Large intestine (tissue), 3 donors: ENCODE results near the gene CRACR2B. TPM values are rescaled to one million over a fixed set of nuclear protein-coding genes. Genes with fewer than 3 reads are reported as not detected.

ENCODE experiments used
- DNase-seq, 2 donors: peaks; one replicate each; pipeline versions ENCODE4 v3.0.0 to v3.0.0-alpha.2; 2013
- H3K27ac ChIP-seq: one replicate; pipeline ENCODE4 v1.5.1; 2013; ENCODE audit warnings: low read length
- H3K27me3 ChIP-seq: 2 replicates; pipeline ENCODE4 v1.6.1; 2013; ENCODE audit warnings: low read length; ENCODE audit not compliant: control insufficient read depth, insufficient read depth
- H3K36me3 ChIP-seq: 2 replicates; pipeline ENCODE4 v1.6.1; 2013; ENCODE audit warnings: low read length; ENCODE audit not compliant: control insufficient read depth, insufficient read depth
- H3K4me1 ChIP-seq: one replicate; pipeline ENCODE4 v1.6.1; 2013; ENCODE audit warnings: low read length; ENCODE audit not compliant: control insufficient read depth, insufficient read depth
- H3K4me3 ChIP-seq: one replicate; pipeline ENCODE4 v1.5.1; 2013; ENCODE audit warnings: low read length
- H3K9me3 ChIP-seq: one replicate; pipeline ENCODE4 v1.6.1; 2013; ENCODE audit warnings: mild to moderate bottlenecking, low read depth, low read length, moderate library complexity; ENCODE audit not compliant: control insufficient read depth
- WGBS: methylation state at CpG from one replicate; pipeline ENCODE4 v1.1.5; 2013; ENCODE audit warnings: low lambda C conversion rate; ENCODE audit not compliant: insufficient coverage; 5-methylcytosine and 5-hydroxymethylcytosine counted together
- polyA plus RNA-seq: library from polyadenylated mRNA; unstranded; fragments of 120-200 nt; gene quantifications from one replicate; pipeline ENCODE4 v1.2.1, GENCODE V29; 2013

Gene CRACR2B
- polyA plus RNA-seq, 1 donor = 34.4 TPM

GRCh38 chr11:864898-865297, 37.2 kb downstream of the CRACR2B start:
- peaks cover 34% of the 10 kb centered on the region for H3K4me1 ChIP-seq
- H3K27me3 ChIP-seq = no peaks in the 10 kb centered on the region
- no CpG with 5 or more reads among the region's 11 CpGs for WGBS
- H3K4me3 ChIP-seq = no peak overlapping the region
- H3K9me3 ChIP-seq = peaks cover 4% of the 10 kb centered on the region
- H3K27ac ChIP-seq = no peak overlapping the region
- H3K36me3 ChIP-seq = peaks cover 14% of the 10 kb centered on the region
- DNase-seq = no peak

- Histone ChIP-seq H3K4me1 (peaks cover 29% of the 10 kb centered on the region), H3K4me3 (no peak overlapping the region), H3K36me3 (peaks cover 14% of the 10 kb centered on the region), H3K27ac (no peak overlapping the region), H3K27me3 (no peaks in the 10 kb centered on the region), H3K9me3 (peaks cover 4% of the 10 kb centered on the region)
- no peak for DNase-seq
- WGBS = no CpG with 5 or more reads among the region's 41 CpGs
Measured at GRCh38 chr11:865462-866430, 38.0 kb downstream of the CRACR2B start.

- Histone ChIP-seq H3K9me3 (peaks cover 4% of the 10 kb centered on the region), H3K4me1 (peaks cover 25% of the 10 kb centered on the region), H3K4me3 (no peak overlapping the region), H3K36me3 (peaks cover 16% of the 10 kb centered on the region), H3K27ac (no peak overlapping the region), H3K27me3 (no peaks in the 10 kb centered on the region)
- WGBS = no CpG with 5 or more reads among the region's 14 CpGs
- no peak for DNase-seq
Measured at GRCh38 chr11:866481-866880, 38.8 kb downstream of the CRACR2B start.

- no CpG with 5 or more reads among the region's 8 CpGs for WGBS
- Histone ChIP-seq H3K27ac (no peak overlapping the region), H3K9me3 (peaks cover 4% of the 10 kb centered on the region), H3K36me3 (peaks cover 16% of the 10 kb centered on the region), H3K4me3 (no peak overlapping the region), H3K27me3 (no peaks in the 10 kb centered on the region), H3K4me1 (peaks cover 13% of the 10 kb centered on the region)
- DNase-seq = no peak
Measured at GRCh38 chr11:867856-868358, 40.2 kb downstream of the CRACR2B start.

- no peak overlapping the region for H3K4me3 ChIP-seq
- H3K36me3 ChIP-seq = peaks cover 16% of the 10 kb centered on the region
- H3K27ac ChIP-seq = no peak overlapping the region
- no CpG with 5 or more reads among the region's 17 CpGs for WGBS
- no peaks in the 10 kb centered on the region for H3K27me3 ChIP-seq
- no peak for DNase-seq
- peaks cover 8% of the 10 kb centered on the region for H3K4me1 ChIP-seq
- H3K9me3 ChIP-seq = peaks cover 4% of the 10 kb centered on the region
Measured at GRCh38 chr11:868394-868793, 40.7 kb downstream of the CRACR2B start.

- WGBS = no CpG with 5 or more reads among the region's 12 CpGs
- no peak for DNase-seq
- Histone ChIP-seq H3K4me3 (no peak overlapping the region), H3K36me3 (peaks cover 16% of the 10 kb centered on the region), H3K4me1 (peaks cover 4% of the 10 kb centered on the region), H3K27me3 (no peaks in the 10 kb centered on the region), H3K9me3 (peaks cover 4% of the 10 kb centered on the region), H3K27ac (no peak overlapping the region)
Measured at GRCh38 chr11:868802-869201, 41.1 kb downstream of the CRACR2B start.

- WGBS = no CpG with 5 or more reads among the region's 25 CpGs
- H3K4me1 ChIP-seq = no peaks in the 10 kb centered on the region
- H3K36me3 ChIP-seq = peaks cover 16% of the 10 kb centered on the region
- peaks cover 4% of the 10 kb centered on the region for H3K9me3 ChIP-seq
- no peak for DNase-seq
- H3K4me3 ChIP-seq = no peak overlapping the region
- H3K27me3 ChIP-seq = no peaks in the 10 kb centered on the region
- no peak overlapping the region for H3K27ac ChIP-seq
Measured at GRCh38 chr11:869399-870126, 41.8 kb downstream of the CRACR2B start.

- no CpG with 5 or more reads among the region's 8 CpGs for WGBS
- H3K36me3 ChIP-seq = peaks cover 19% of the 10 kb centered on the region
- no peak for DNase-seq
Measured at GRCh38 chr11:870127-870413, 42.4 kb downstream of the CRACR2B start.

GRCh38 chr11:870418-870817, 42.7 kb downstream of the CRACR2B start:
- H3K4me3 ChIP-seq = no peak overlapping the region
- WGBS = no CpG with 5 or more reads among the region's 8 CpGs
- H3K4me1 ChIP-seq = no peaks in the 10 kb centered on the region
- H3K9me3 ChIP-seq = peaks cover 3% of the 10 kb centered on the region
- no peak for DNase-seq
- H3K36me3 ChIP-seq = peaks cover 19% of the 10 kb centered on the region
- no peak overlapping the region for H3K27ac ChIP-seq
- no peaks in the 10 kb centered on the region for H3K27me3 ChIP-seq

More at GRCh38 chr11:870127-870413, 42.4 kb downstream of the CRACR2B start:
- no peak overlapping the region for H3K27ac ChIP-seq
- peaks cover 4% of the 10 kb centered on the region for H3K9me3 ChIP-seq
- H3K4me1 ChIP-seq = no peaks in the 10 kb centered on the region
- H3K4me3 ChIP-seq = no peak overlapping the region
- no peaks in the 10 kb centered on the region for H3K27me3 ChIP-seq

- WGBS = no CpG with 5 or more reads among the region's 9 CpGs
- no peaks in the 10 kb centered on the region for H3K27me3 ChIP-seq
- peaks cover 16% of the 10 kb centered on the region for H3K36me3 ChIP-seq
- H3K4me3 ChIP-seq = no peak overlapping the region
- H3K27ac ChIP-seq = no peak overlapping the region
- DNase-seq = no peak
- no peaks in the 10 kb centered on the region for H3K4me1 ChIP-seq
- H3K9me3 ChIP-seq = no peaks in the 10 kb centered on the region
Measured at GRCh38 chr11:871472-871871, 43.8 kb downstream of the CRACR2B start.
